Measurements from ENCODE around the gene MAPK7. TPM values are rescaled to one million over a fixed set of nuclear protein-coding genes. Genes with fewer than 3 reads are reported as not detected.

MAPK7 gene
- total RNA-seq, 2 donors from 2014 or later: 36.6 to 37.9 TPM

DNA sequence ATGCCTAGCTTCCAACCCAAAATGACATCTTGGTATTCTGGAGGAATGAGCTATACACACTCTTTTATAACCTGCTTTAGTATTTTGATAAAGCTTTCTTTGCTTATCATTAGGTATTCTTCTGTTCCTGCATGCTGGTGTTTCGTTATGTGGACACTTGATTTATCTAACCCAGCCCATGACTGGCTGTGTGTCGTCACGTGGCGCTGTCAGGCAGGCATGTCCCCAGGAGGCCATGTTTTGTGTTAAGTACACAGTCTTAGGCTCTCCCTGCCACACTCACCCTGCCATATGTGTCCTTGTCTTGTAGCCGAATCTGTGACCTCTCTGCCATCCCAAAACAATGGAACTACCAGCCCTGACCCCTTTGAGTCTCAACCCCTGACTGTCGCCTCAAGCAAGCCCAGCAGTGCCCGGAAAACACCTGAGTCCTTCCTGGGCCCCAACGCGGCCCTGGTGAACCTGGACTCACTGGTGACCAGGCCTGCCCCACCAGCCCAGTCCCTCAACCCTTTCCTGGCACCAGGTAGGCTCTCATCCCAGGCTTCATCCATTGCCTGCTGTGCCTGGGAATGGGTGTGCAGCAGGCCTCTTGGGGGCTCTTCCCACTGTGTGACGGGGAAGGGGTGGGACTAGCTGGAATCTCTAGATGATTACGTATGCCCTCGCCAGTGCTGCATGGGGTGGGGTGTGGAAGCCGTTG is 46.6 kb upstream of the MAPK7 start:
- no peak overlapping the region for H3K27ac ChIP-seq
- no peak overlapping the region for H3K4me3 ChIP-seq
- H3K36me3 ChIP-seq: no peaks in the 10 kb centered on the region
- no peaks in the 10 kb centered on the region for H3K27me3 ChIP-seq
- H3K4me1 ChIP-seq: no peaks in the 10 kb centered on the region
- TF ChIP-seq, protein P1, sequence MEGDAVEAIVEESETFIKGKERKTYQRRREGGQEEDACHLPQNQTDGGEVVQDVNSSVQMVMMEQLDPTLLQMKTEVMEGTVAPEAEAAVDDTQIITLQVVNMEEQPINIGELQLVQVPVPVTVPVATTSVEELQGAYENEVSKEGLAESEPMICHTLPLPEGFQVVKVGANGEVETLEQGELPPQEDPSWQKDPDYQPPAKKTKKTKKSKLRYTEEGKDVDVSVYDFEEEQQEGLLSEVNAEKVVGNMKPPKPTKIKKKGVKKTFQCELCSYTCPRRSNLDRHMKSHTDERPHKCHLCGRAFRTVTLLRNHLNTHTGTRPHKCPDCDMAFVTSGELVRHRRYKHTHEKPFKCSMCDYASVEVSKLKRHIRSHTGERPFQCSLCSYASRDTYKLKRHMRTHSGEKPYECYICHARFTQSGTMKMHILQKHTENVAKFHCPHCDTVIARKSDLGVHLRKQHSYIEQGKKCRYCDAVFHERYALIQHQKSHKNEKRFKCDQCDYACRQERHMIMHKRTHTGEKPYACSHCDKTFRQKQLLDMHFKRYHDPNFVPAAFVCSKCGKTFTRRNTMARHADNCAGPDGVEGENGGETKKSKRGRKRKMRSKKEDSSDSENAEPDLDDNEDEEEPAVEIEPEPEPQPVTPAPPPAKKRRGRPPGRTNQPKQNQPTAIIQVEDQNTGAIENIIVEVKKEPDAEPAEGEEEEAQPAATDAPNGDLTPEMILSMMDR (IDR thresholded peaks at IDR 0.05): no peak
- no peak for DNase-seq
- intact Hi-C loops (cut with DNase I): no loop called here
- no peak overlapping the region for H3K9ac ChIP-seq (ENCODE audit: low read depth in 2 of 2, low read length in 2 of 2)
- H3K9me3 ChIP-seq: no peaks in the 10 kb centered on the region

DNA sequence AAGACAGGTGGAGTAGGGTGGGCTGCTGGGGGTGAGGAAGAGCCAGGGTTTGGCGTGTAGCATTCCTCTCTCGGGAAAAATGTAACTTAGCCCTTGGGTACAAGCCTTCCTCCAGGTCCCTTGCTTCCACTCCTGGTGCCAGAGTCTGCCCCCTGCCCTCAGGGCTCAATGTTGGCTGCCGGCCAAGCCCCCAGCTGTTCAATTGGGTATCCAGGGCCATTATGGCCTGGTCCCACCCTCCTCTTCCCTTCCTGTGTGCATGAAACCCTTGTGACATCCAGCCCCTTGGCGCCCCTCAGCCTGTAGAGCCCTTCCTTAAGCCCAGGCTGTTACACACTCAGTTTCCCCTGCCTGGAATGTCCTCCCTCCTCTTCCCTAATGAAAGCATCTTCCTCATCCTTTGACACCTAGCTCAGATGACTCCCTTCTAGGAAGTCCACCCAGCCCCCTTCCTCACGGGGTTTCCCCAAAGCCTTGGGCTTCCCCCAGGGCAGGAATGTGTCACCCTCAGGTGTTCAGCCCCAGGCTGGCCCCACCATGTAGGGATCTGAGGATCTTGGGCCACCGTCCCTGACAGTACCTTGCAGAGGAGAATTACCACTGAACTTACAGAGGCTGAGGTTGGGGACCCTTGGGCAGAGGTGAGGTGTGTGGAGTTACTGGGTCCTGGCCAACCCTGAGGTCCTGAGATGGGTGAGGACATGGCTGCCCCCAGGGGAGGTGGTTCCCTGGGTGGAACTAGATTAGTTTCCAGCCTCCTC is 45.7 kb upstream of the MAPK7 start:
- Histone ChIP-seq H3K9me3 (no peaks in the 10 kb centered on the region), H3K4me1 (no peaks in the 10 kb centered on the region), H3K9ac (ENCODE audit: low read depth in 2 of 2, low read length in 2 of 2) (no peak overlapping the region), H3K4me3 (no peak overlapping the region), H3K27ac (no peak overlapping the region), H3K27me3 (no peaks in the 10 kb centered on the region), H3K36me3 (no peaks in the 10 kb centered on the region)
- intact Hi-C loops (cut with DNase I): no loop called here
- DNase-seq: no peak
- TF ChIP-seq, protein P1 (IDR thresholded peaks at IDR 0.05): no peak

DNA sequence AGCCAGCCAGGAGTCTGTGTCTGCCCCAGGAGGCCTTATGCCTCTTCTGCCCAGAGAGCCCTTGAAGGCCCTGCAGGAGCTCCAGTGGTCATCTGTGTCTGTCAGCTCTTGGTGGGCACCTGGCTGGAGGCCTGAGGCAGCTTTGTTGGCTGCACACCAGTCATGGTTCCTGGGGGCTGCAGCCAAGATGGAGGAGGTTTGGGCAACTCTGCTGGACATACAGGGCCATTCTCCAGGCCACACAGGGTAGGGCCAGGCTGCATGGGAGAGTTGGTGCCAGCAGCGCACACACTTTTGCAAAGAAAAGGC is 45.2 kb upstream of the MAPK7 start:
- Histone ChIP-seq H3K36me3 (no peaks in the 10 kb centered on the region), H3K9ac (ENCODE audit: low read depth in 2 of 2, low read length in 2 of 2) (no peak overlapping the region), H3K4me1 (no peaks in the 10 kb centered on the region), H3K9me3 (no peaks in the 10 kb centered on the region), H3K27me3 (no peaks in the 10 kb centered on the region), H3K27ac (no peak overlapping the region), H3K4me3 (no peak overlapping the region)
- intact Hi-C loops (cut with DNase I): no loop called here
- no peak for DNase-seq
- TF ChIP-seq, protein P1 (IDR thresholded peaks at IDR 0.05): no peak

DNA sequence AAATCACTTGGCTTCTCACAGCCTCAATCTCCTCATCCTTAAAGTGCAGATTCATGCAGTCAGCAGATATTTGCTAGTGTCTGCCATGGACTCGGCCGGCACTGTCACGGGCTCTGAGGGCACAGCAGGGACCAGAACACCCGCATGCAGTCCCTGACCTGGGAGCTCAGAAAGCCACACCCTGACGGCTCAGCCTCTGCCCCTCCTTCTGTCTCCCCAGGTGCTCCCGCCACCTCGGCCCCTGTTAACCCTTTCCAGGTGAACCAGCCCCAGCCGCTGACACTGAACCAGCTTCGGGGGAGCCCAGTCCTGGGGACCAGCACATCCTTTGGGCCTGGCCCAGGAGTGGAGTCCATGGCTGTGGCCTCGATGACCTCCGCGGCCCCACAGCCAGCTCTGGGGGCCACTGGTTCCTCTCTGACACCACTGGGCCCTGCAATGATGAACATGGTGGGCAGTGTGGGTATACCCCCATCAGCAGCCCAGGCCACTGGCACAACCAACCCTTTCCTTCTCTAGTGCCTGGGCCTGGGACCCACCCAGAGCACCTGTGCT is 44.5 kb upstream of the MAPK7 start:
- no peaks in the 10 kb centered on the region for H3K36me3 ChIP-seq
- H3K4me1 ChIP-seq: no peaks in the 10 kb centered on the region
- no peak overlapping the region for H3K27ac ChIP-seq
- H3K9me3 ChIP-seq: no peaks in the 10 kb centered on the region
- no peak overlapping the region for H3K9ac ChIP-seq (ENCODE audit: low read depth in 2 of 2, low read length in 2 of 2)
- no peaks in the 10 kb centered on the region for H3K27me3 ChIP-seq
- H3K4me3 ChIP-seq: no peak overlapping the region
- TF ChIP-seq, protein P1 (IDR thresholded peaks at IDR 0.05): no peak
- no peak for DNase-seq
- intact Hi-C loops (cut with DNase I): no loop called here

DNA sequence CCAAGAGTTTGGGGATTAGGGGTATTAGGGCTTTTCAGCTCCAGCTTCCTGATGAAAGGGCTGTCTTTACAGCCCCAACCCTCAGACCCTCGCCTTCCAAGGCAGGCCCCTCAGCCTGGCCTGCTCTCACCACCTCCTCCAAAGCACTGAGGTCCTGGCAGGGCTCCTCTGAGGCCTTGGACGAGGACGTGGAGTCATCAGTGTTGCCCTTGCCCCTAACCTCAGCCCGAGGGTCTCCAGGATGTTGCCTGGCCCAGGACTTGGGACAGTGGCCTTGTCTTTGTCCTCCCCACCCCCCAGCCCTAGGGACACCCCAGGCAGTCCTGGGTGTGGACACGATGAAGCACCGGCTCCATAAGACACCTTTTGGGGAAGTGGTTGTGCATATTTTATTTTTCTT is 44.0 kb upstream of the MAPK7 start:
- Histone ChIP-seq H3K9me3 (no peaks in the 10 kb centered on the region), H3K36me3 (no peaks in the 10 kb centered on the region), H3K4me1 (no peaks in the 10 kb centered on the region), H3K27me3 (no peaks in the 10 kb centered on the region), H3K9ac (ENCODE audit: low read depth in 2 of 2, low read length in 2 of 2) (no peak overlapping the region), H3K4me3 (no peak overlapping the region), H3K27ac (no peak overlapping the region)
- DNase-seq: no peak
- TF ChIP-seq, protein P1 (IDR thresholded peaks at IDR 0.05): no peak
- intact Hi-C loops (cut with DNase I): no loop called here
